Measurements from ENCODE around the gene F10. TPM values are rescaled to one million over a fixed set of nuclear protein-coding genes. Genes with fewer than 3 reads are reported as not detected.

Gene F10
- total and polyA plus RNA-seq, 2 experiments from 2014 or later = 0.76 to 1.6 TPM

- TF ChIP-seq REST (IDR thresholded peaks at IDR 0.05; ENCODE audit: unreplicated experiment) = no peak
- TF ChIP-seq JUNB (IDR thresholded peaks at IDR 0.05; ENCODE audit: unreplicated experiment) = no peak
- no peak for TF ChIP-seq ZNF331 (CRISPR knock-in tag; IDR thresholded peaks at IDR 0.05; ENCODE audit: low read depth)
- peaks cover 9% of the 10 kb centered on the region; the same call in 2 of the 3 replicates for H3K4me1 Mint-ChIP-seq
- Histone ChIP-seq H3K27me3 (ENCODE audit: insufficient read depth) (peaks cover 14% of the 10 kb centered on the region), H2AFZ (0 out of 2 replicates have a peak within 1 kb of the TSS, but pooled peaks have one; percentile 32), H3F3A (replicated peaks; ENCODE audit: low read depth) (no peaks in the 10 kb centered on the region), H3K36me3 (ENCODE audit: insufficient read depth) (no peaks in the 10 kb centered on the region), H4K20me1 (replicated peaks; ENCODE audit: insufficient read depth) (no peaks in the 10 kb centered on the region), H3K27ac (ENCODE audit: low read depth) (no peak within 1 kb of the TSS), H3K4me3 (no peak within 1 kb of the TSS), H3K4me1 (ENCODE audit: insufficient read depth) (peaks cover 4% of the 10 kb centered on the region; the same call in 1 of the 2 replicates), H3K9me2 (ENCODE audit: insufficient read depth) (no peaks in the 10 kb centered on the region), H3K79me2 (replicated peaks; ENCODE audit: insufficient read depth) (no peaks in the 10 kb centered on the region), H3K4me2 (no peak within 1 kb of the TSS)
- DNase-seq (ENCODE audit: low spot score) (no peak), ATAC-seq (no peak; the same call in 2 of the 3 replicates)
- peaks cover 4% of the 10 kb centered on the region; the same call in 2 of the 3 replicates for H3K36me3 Mint-ChIP-seq (ENCODE audit: low read depth)
- peaks cover 7% of the 10 kb centered on the region; the same call in 2 of the 3 replicates for H3K9me3 Mint-ChIP-seq
- H3K27ac Mint-ChIP-seq = no peak within 1 kb of the TSS
- H3K4me3 Mint-ChIP-seq = no peak within 1 kb of the TSS; the same call in 2 of the 3 replicates
- peaks cover 22% of the 10 kb centered on the region for H3K27me3 Mint-ChIP-seq (ENCODE audit: insufficient read depth, low read depth, poor library complexity)
These were observed 17.3 kb upstream of the F10 start, which contains the start of gene F7 for GRCh38 chr13:113105032-113105920. Gene F7 (plus strand): TSS chr13:113105791. CDS start chr13:113105842, 51 bp downstream.

GRCh38 chr13:113105921-113106452, 16.6 kb upstream of the F10 start:
- H3K36me3 Mint-ChIP-seq (ENCODE audit: low read depth) = peaks cover 4% of the 10 kb centered on the region; the same call in 2 of the 3 replicates
- peaks cover 7% of the 10 kb centered on the region; the same call in 2 of the 3 replicates for H3K9me3 Mint-ChIP-seq
- no peak for ATAC-seq

More at GRCh38 chr13:113105921-113106452, 16.6 kb upstream of the F10 start:
- H2AFZ ChIP-seq = 0 out of 2 replicates have a peak overlapping the region, but pooled peaks have one; percentile 32
- peaks cover 21% of the 10 kb centered on the region for H3K27me3 ChIP-seq (ENCODE audit: insufficient read depth)
- H3K4me3 Mint-ChIP-seq = no peak overlapping the region
- no peak overlapping the region for H3K27ac Mint-ChIP-seq
- no peaks in the 10 kb centered on the region for H3K36me3 ChIP-seq (ENCODE audit: insufficient read depth)
- no peak overlapping the region for H3K4me2 ChIP-seq
- peaks cover 4% of the 10 kb centered on the region; the same call in 1 of the 2 replicates for H3K4me1 ChIP-seq (ENCODE audit: insufficient read depth)
- H3K9me2 ChIP-seq (ENCODE audit: insufficient read depth) = no peaks in the 10 kb centered on the region
- no peak for DNase-seq (ENCODE audit: low spot score)
- TF ChIP-seq ZNF114 (CRISPR knock-in tag; IDR thresholded peaks at IDR 0.05) (no peak), NANOG (IDR thresholded peaks at IDR 0.05; ENCODE audit: borderline replicate concordance) (no peak), STAT1 (IDR thresholded peaks at IDR 0.05; ENCODE audit: unreplicated experiment) (no peak), REST (IDR thresholded peaks at IDR 0.05; ENCODE audit: unreplicated experiment) (no peak), CTCF (conservative IDR thresholded peaks at IDR 0.05; ENCODE audit: low read depth in 2 of 2) (no peak), ZNF331 (CRISPR knock-in tag; IDR thresholded peaks at IDR 0.05; ENCODE audit: low read depth) (no peak), EZH2phosphoT487 (IDR thresholded peaks at IDR 0.05; ENCODE audit: unreplicated experiment) (no peak)
- H4K20me1 ChIP-seq (replicated peaks; ENCODE audit: insufficient read depth) = no peaks in the 10 kb centered on the region
- H3K27ac ChIP-seq (ENCODE audit: low read depth) = no peak overlapping the region
- H3K4me3 ChIP-seq = no peak overlapping the region
- H3F3A ChIP-seq (replicated peaks; ENCODE audit: low read depth) = no peaks in the 10 kb centered on the region
- peaks cover 25% of the 10 kb centered on the region for H3K27me3 Mint-ChIP-seq (ENCODE audit: insufficient read depth, low read depth, poor library complexity)
- peaks cover 9% of the 10 kb centered on the region; the same call in 2 of the 3 replicates for H3K4me1 Mint-ChIP-seq
- no peaks in the 10 kb centered on the region for H3K79me2 ChIP-seq (replicated peaks; ENCODE audit: insufficient read depth)

Measured in GM23338 (cell line).